ENCODE results near the gene SVEP1. TPM values are rescaled to one million over a fixed set of nuclear protein-coding genes. Genes with fewer than 3 reads are reported as not detected.

SVEP1 gene
- total RNA-seq, 1 experiment from 2014 or later, result 0.05 TPM

DNA sequence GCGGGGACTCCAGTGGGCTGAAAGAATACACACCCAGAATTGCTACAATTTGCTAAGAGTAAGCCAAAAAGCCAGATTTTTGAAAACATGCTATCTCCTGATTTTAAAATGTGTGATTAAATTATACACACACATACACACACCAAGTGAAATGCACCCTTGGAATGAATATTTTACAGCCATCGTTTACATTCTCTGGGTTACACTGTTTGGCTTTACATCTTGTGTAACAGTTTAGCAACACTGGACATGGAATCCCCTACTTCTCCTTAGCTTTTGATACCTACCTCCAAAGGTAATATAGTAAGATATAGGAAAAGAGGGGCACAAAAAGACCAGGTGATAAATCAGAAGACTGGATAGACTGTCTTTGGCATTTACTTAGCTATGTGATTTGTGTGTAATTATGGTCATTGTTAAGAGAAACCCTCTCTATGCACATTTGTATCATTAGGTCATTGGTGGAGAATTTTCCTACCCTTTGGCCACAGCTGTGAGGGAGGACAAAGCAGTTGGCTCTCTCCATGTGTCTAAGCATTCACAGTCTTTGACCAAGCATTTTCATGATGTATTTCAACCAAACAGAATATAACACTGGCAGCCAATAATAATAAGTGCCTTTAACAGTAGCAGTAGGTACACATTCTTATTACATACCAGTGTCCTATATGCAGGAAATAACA, 7.6 kb downstream of the SVEP1 start:
- in situ Hi-C loops (cut with HindIII; ENCODE audit: low pct_unique_long_range_greater_than_20kb, low sequenced_read_pairs) (no loop called here), intact Hi-C loops (cut with micrococcal nuclease; ENCODE audit: unreplicated experiment) (no loop called here)
- DNase-seq (ENCODE audit: low read depth, low spot score) (no peak), ATAC-seq (no peak)
- TF ChIP-seq, protein P1, sequence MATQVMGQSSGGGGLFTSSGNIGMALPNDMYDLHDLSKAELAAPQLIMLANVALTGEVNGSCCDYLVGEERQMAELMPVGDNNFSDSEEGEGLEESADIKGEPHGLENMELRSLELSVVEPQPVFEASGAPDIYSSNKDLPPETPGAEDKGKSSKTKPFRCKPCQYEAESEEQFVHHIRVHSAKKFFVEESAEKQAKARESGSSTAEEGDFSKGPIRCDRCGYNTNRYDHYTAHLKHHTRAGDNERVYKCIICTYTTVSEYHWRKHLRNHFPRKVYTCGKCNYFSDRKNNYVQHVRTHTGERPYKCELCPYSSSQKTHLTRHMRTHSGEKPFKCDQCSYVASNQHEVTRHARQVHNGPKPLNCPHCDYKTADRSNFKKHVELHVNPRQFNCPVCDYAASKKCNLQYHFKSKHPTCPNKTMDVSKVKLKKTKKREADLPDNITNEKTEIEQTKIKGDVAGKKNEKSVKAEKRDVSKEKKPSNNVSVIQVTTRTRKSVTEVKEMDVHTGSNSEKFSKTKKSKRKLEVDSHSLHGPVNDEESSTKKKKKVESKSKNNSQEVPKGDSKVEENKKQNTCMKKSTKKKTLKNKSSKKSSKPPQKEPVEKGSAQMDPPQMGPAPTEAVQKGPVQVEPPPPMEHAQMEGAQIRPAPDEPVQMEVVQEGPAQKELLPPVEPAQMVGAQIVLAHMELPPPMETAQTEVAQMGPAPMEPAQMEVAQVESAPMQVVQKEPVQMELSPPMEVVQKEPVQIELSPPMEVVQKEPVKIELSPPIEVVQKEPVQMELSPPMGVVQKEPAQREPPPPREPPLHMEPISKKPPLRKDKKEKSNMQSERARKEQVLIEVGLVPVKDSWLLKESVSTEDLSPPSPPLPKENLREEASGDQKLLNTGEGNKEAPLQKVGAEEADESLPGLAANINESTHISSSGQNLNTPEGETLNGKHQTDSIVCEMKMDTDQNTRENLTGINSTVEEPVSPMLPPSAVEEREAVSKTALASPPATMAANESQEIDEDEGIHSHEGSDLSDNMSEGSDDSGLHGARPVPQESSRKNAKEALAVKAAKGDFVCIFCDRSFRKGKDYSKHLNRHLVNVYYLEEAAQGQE (IDR thresholded peaks at IDR 0.05; ENCODE audit: insufficient read depth in 1 of 2, low read depth in 2 of 2, low read length in 1 of 2), result no peak
- TF ChIP-seq SIN3A (IDR thresholded peaks at IDR 0.05; ENCODE audit: borderline replicate concordance, insufficient read depth, low read depth, low read length) (no peak), CTCF (IDR thresholded peaks at IDR 0.05) (no peak), TCF7L2 (IDR thresholded peaks at IDR 0.05; ENCODE audit: low read depth, low read length) (no peak), POLR2AphosphoS5 (IDR thresholded peaks at IDR 0.05; ENCODE audit: low read depth, low read length) (no peak)
- CTCF ChIA-PET, result no interaction called here
- Histone ChIP-seq H3K27ac (ENCODE audit: low read length) (no peak overlapping the region), H3K4me1 (ENCODE audit: control insufficient read depth, insufficient read depth, low read length) (no peaks in the 10 kb centered on the region), H3K36me3 (ENCODE audit: control insufficient read depth, insufficient read depth, low read length) (no peaks in the 10 kb centered on the region), H3K9me3 (ENCODE audit: control insufficient read depth, insufficient read depth, low read depth, low read length) (no peaks in the 10 kb centered on the region), H3K4me3 (ENCODE audit: low read depth in 2 of 2, low read length in 2 of 2) (no peak overlapping the region), H3K27me3 (ENCODE audit: control insufficient read depth, insufficient read depth, low read length) (no peaks in the 10 kb centered on the region)
- no TSS peak for BruUV-seq (replicated peaks)
- POLR2A ChIA-PET, result no interaction called here

- TF ChIP-seq POLR2AphosphoS5 (IDR thresholded peaks at IDR 0.05; ENCODE audit: low read depth, low read length) (no peak), TCF7L2 (IDR thresholded peaks at IDR 0.05; ENCODE audit: low read depth, low read length) (no peak), CTCF (IDR thresholded peaks at IDR 0.05) (no peak), SIN3A (IDR thresholded peaks at IDR 0.05; ENCODE audit: borderline replicate concordance, insufficient read depth, low read depth, low read length) (no peak)
- TF ChIP-seq, protein P1 (IDR thresholded peaks at IDR 0.05; ENCODE audit: insufficient read depth in 1 of 2, low read depth in 2 of 2, low read length in 1 of 2), result no peak
- ChIA-PET POLR2A (no interaction called here), CTCF (no interaction called here)
- no peak for DNase-seq (ENCODE audit: low read depth, low spot score)
- BruUV-seq (replicated peaks), result no TSS peak
- in situ Hi-C loops (cut with HindIII; ENCODE audit: low pct_unique_long_range_greater_than_20kb, low sequenced_read_pairs) (no loop called here), intact Hi-C loops (cut with micrococcal nuclease; ENCODE audit: unreplicated experiment) (no loop called here)
- Histone ChIP-seq H3K27ac (ENCODE audit: low read length) (no peak overlapping the region), H3K4me1 (ENCODE audit: control insufficient read depth, insufficient read depth, low read length) (no peaks in the 10 kb centered on the region), H3K4me3 (ENCODE audit: low read depth in 2 of 2, low read length in 2 of 2) (no peak overlapping the region), H3K9me3 (ENCODE audit: control insufficient read depth, insufficient read depth, low read depth, low read length) (no peaks in the 10 kb centered on the region), H3K36me3 (ENCODE audit: control insufficient read depth, insufficient read depth, low read length) (no peaks in the 10 kb centered on the region), H3K27me3 (ENCODE audit: control insufficient read depth, insufficient read depth, low read length) (no peaks in the 10 kb centered on the region)
- ATAC-seq, result no peak
Measured at GRCh38 chr9:110566156-110566555, 13.4 kb downstream of the SVEP1 start.
